Measurements from ENCODE around the gene NLRC5.

- TF ChIP-seq REST (IDR thresholded peaks at IDR 0.05; ENCODE audit: insufficient read depth in 1 of 2, low read depth in 2 of 2, low read length in 2 of 2) = no peak
- TF ChIP-seq POLR2AphosphoS5 (IDR thresholded peaks at IDR 0.05; ENCODE audit: low read depth, low read length) = no peak
- TF ChIP-seq TAF1 (IDR thresholded peaks at IDR 0.05; ENCODE audit: borderline replicate concordance, insufficient read depth, low read length) = no peak
- no peak for TF ChIP-seq SIN3A (IDR thresholded peaks at IDR 0.05; ENCODE audit: borderline replicate concordance, insufficient read depth, low read length)
Measured at GRCh38 chr16:56998861-56999260, 9.5 kb downstream of the NLRC5 start.
